Skeletal muscle tissue (tissue), 5 donors: Measurements from ENCODE around the gene KRIT1. TPM values are rescaled to one million over a fixed set of nuclear protein-coding genes. Genes with fewer than 3 reads are reported as not detected.

ENCODE experiments used
- H3K27ac ChIP-seq: one replicate; pipeline ENCODE4 v1.7.0; 2013; ENCODE audit warnings: mild to moderate bottlenecking, low read depth, low read length, inconsistent platforms
- H3K27me3 ChIP-seq, 3 donors: one replicate each; pipeline ENCODE4 v1.7.0; 2013; ENCODE audit warnings: low read length in 3 of 3; ENCODE audit not compliant: control insufficient read depth in 3 of 3, insufficient read depth in 3 of 3
- H3K36me3 ChIP-seq, 3 donors: one replicate each; pipeline ENCODE4 v1.7.0; 2013; ENCODE audit warnings: low read length in 3 of 3; ENCODE audit not compliant: control insufficient read depth in 3 of 3, insufficient read depth in 3 of 3
- H3K4me1 ChIP-seq, 3 donors: one replicate each; pipeline ENCODE4 v1.7.0; 2013; ENCODE audit warnings: low read length in 3 of 3, mild to moderate bottlenecking in 3 of 3; ENCODE audit not compliant: control insufficient read depth in 3 of 3, insufficient read depth in 3 of 3
- H3K4me3 ChIP-seq, 3 donors: one replicate each; pipeline ENCODE4 v1.7.0; 2013; ENCODE audit warnings: low read length in 3 of 3
- H3K9ac ChIP-seq, 3 donors: one replicate each; pipeline ENCODE4 v1.7.0; 2013; ENCODE audit warnings: low read length in 3 of 3, mild to moderate bottlenecking in 3 of 3, moderate library complexity in 2 of 3, low read depth in 1 of 3
- H3K9me3 ChIP-seq, 3 donors: one replicate each; pipeline ENCODE4 v1.7.0; 2013; ENCODE audit warnings: low read length in 3 of 3; ENCODE audit not compliant: control insufficient read depth in 3 of 3
- small RNA-seq: library from RNA; depleted of rRNA; stranded (forward); fragments of <200 nt; gene quantifications from one replicate; pipeline ENCODE3, GENCODE V24; 2014
- total RNA-seq: library from RNA; depleted of rRNA; stranded (reverse); fragments of >200 nt; gene quantifications from one replicate; pipeline ENCODE4 v1.2.3, GENCODE V29; 2014
- donor health status: Osteomylitis.

Gene KRIT1
- total RNA-seq, 1 donor from 2014 or later = 43.8 TPM

- H3K4me3 ChIP-seq = no peak overlapping the region
- H3K4me1 ChIP-seq = no peaks in the 10 kb centered on the region
- no peaks in the 10 kb centered on the region for H3K9me3 ChIP-seq
- H3K27ac ChIP-seq = no peak overlapping the region
- no peaks in the 10 kb centered on the region for H3K27me3 ChIP-seq
- H3K9ac ChIP-seq = no peak overlapping the region
- no peaks in the 10 kb centered on the region for H3K36me3 ChIP-seq
Observed at GRCh38 chr7:92158660-92159575, 86.8 kb downstream of the KRIT1 start.

DNA sequence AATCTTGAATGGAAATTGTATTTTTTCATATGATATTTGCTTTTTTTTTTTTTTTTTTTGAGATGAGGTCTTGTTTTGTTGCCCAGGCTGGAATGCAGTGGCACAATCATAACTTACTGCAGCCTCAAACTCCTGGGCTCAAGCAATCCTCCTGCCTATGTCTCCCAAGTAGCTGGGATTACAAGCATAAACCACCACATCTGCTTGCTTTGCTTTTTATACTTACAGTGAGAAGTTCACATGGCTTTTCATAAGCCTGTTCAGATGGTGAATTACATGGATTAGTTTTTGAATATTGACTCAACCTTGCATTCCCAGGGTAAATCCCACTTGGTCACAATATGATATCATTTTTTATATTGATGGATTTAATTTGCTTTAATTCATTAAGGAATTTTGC lies 88.7 kb downstream of the KRIT1 start:
- no peaks in the 10 kb centered on the region for H3K9me3 ChIP-seq
- no peak overlapping the region for H3K27ac ChIP-seq
- H3K36me3 ChIP-seq = no peaks in the 10 kb centered on the region
- no peaks in the 10 kb centered on the region for H3K27me3 ChIP-seq
- no peaks in the 10 kb centered on the region for H3K4me1 ChIP-seq
- H3K4me3 ChIP-seq = no peak overlapping the region
- no peak overlapping the region for H3K9ac ChIP-seq

- no peaks in the 10 kb centered on the region for H3K27me3 ChIP-seq
- H3K36me3 ChIP-seq = no peaks in the 10 kb centered on the region
- no peak overlapping the region for H3K27ac ChIP-seq
- no peak overlapping the region for H3K9ac ChIP-seq
- H3K4me1 ChIP-seq = no peaks in the 10 kb centered on the region
- no peaks in the 10 kb centered on the region for H3K9me3 ChIP-seq
- H3K4me3 ChIP-seq = no peak overlapping the region
Observed at GRCh38 chr7:92155108-92155739, 90.5 kb downstream of the KRIT1 start.

DNA sequence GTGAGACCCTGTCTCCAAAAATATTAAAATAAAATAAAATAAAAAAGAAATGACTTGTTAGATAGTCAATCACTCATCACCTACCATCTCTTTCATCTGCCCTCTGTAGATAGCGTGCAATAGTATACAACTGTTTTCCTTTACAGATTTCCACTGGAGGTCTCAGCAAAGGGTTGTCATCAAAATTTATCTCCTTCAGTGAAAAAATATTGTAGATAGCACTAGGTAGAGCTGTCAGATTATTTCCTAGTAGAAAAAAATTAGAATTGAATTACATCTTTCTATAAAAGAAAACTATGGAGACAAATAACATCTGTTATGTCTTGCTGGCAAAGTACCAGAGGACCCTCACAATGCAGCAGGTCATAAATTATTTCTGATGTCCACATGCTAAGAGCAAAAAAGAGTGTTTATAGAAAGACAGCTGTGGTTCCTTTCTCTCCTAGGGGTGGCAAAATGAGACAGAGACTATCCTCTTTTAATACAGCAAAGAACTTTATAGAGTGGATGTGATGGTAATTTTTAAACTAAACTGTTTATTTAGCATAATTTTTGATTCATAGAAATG lies 95.2 kb downstream of the KRIT1 start:
- H3K9me3 ChIP-seq = no peaks in the 10 kb centered on the region

GRCh38 chr7:92149736-92150239 lies 95.9 kb downstream of the KRIT1 start:
- Histone ChIP-seq H3K9me3 (no peaks in the 10 kb centered on the region), H3K36me3 (no peaks in the 10 kb centered on the region), H3K4me1 (no peaks in the 10 kb centered on the region), H3K4me3 (no peak overlapping the region), H3K27ac (no peak overlapping the region), H3K27me3 (no peaks in the 10 kb centered on the region), H3K9ac (no peak overlapping the region)

More for the DNA sequence above, 95.2 kb downstream of the KRIT1 start:
- H3K4me3 ChIP-seq = no peak overlapping the region
- no peak overlapping the region for H3K27ac ChIP-seq
- H3K4me1 ChIP-seq = no peaks in the 10 kb centered on the region
- H3K27me3 ChIP-seq = no peaks in the 10 kb centered on the region
- H3K9ac ChIP-seq = no peak overlapping the region
- H3K36me3 ChIP-seq = no peaks in the 10 kb centered on the region

Small RNA genes lying within 50 kb of the gene (small RNA-seq; reads per million reads assigned to genes)
- 0.09 reads per million for gene MIR1285-1
- gene RF00019 = not detected

Other genes starting within 250 kb of the KRIT1 start
- 68.9 TPM for gene CYP51A1, start 111.4 kb downstream of the KRIT1 start, total RNA-seq
- gene LRRD1, start 66.8 kb downstream of the KRIT1 start, total RNA-seq = 0.52 TPM
- 31.3 TPM for gene ANKIB1, start 60 bp upstream of the KRIT1 start, total RNA-seq
- gene GATAD1, start 201.6 kb upstream of the KRIT1 start, total RNA-seq = 30.3 TPM
- not detected for gene ERVW-1, start 232.0 kb upstream of the KRIT1 start, total RNA-seq